Measurements from ENCODE around the gene CCR6.
A peak's percentile ranks its signal among the peaks of the same experiment; 100 is the strongest.
"Not testable (repeated sequence)": the region's sequence is repeated elsewhere in the genome, so short reads cannot be mapped to it uniquely, and the experiment has no call there.

The CCR6 gene

DNA sequence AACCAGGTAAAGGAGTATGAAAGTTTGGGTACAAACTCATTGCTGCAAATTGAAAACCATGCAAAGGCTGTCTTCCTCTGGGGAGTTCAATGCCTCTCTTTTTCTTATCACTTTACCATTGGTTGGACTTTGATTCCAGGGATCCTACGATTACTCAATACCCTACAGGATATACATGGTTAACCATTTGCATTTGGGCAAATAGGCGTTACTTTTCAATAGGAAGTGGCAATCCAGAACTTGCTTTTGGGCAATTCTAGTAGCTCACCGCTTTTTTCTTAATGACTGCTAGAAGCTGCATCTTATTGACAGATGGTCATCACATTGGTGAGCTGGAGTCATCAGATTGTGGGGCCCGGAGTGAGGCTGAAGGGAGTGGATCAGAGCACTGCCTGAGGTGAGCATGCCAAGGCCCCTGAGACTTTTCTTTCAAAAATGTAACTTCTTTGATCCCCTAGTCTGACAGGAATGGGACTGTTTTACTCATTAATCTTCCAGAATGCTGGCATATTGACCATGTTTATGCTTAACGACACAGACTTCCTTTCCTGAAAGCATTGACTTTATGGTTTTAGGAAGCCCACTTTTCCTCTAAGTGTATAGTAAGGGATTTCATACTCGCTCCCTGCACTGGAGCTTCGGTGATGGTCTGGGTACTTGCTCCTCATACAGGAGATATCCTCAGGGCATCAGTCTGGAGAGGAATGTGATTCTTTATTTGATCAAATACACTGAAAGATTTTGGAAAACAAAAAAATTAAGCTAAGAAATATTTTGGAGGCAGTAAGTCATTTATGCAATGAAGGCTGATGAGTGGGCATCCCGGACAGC is at the start of gene CCR6:
Gene CCR6 (plus strand): TSS at position 270 of the 831 bp plus-strand sequence. CDS start 13,039 bp downstream, outside the sequence.
- DNase-seq (ENCODE audit: low read depth in 2 of 2) = no peak

DNA sequence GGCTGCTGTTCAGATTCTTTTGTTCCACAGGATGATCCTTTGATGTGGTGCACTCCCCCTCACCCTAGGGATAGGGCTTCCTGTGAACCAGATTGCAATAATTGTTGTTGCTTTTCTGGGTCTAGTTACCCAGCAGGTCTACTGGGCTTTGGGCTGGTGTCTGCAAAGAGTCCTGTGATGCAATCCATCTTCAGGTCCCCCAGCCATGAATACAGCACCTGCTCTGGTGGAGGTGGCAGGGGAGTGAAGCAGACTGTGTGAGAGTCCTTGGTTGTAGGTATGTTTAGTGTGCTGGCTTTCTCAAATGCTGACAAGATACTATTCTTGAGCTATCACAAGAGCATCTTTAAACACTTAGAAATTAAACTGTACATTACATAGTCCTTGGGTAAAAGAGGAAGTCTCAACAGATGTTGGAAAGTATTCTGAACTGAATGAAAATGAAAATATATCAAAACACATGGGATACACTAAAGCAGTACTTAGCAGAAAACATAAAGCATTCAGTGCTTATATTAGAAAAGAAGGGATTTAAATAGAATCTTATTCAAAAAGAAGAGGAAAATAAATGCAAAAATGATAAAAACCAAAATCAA is 49.1 kb upstream of the CCR6 start:
- DNase-seq (ENCODE audit: low read depth in 2 of 2) = no peak

GRCh38 chr6:167077241-167077932 is 45.5 kb upstream of the CCR6 start:
- DNase-seq (ENCODE audit: low read depth in 2 of 2) = no peak

GRCh38 chr6:167078745-167079144 is 44.2 kb upstream of the CCR6 start:
- DNase-seq (ENCODE audit: low read depth in 2 of 2) = no peak

- peak; percentile 30 to 38 for DNase-seq (ENCODE audit: low read depth in 2 of 2)
Measured at GRCh38 chr6:167079853-167080297, 43.0 kb upstream of the CCR6 start.

- DNase-seq (ENCODE audit: low read depth in 2 of 2) = no peak
Measured at GRCh38 chr6:167087857-167088354, 35.0 kb upstream of the CCR6 start.

DNA sequence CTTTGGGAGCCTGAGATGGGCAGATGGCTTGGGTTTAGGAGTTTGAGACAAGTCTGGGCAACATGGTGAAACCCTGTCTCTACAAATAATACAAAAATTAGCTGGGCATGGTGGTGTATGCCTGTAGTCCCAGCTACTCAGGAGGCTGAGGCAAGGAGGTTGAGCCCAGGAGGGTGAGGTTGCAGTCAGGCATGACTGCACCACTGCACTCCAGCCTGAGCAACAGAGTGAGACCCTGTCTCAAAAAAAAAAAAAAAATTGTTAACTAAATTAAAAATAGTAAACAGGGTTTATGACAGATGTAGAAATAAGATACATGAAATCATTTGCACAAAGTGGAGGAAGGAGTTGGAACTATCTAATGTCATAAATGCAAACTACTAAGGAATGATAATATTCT is 34.2 kb upstream of the CCR6 start:
- DNase-seq (ENCODE audit: low read depth in 2 of 2) = not testable (repeated sequence)

DNA sequence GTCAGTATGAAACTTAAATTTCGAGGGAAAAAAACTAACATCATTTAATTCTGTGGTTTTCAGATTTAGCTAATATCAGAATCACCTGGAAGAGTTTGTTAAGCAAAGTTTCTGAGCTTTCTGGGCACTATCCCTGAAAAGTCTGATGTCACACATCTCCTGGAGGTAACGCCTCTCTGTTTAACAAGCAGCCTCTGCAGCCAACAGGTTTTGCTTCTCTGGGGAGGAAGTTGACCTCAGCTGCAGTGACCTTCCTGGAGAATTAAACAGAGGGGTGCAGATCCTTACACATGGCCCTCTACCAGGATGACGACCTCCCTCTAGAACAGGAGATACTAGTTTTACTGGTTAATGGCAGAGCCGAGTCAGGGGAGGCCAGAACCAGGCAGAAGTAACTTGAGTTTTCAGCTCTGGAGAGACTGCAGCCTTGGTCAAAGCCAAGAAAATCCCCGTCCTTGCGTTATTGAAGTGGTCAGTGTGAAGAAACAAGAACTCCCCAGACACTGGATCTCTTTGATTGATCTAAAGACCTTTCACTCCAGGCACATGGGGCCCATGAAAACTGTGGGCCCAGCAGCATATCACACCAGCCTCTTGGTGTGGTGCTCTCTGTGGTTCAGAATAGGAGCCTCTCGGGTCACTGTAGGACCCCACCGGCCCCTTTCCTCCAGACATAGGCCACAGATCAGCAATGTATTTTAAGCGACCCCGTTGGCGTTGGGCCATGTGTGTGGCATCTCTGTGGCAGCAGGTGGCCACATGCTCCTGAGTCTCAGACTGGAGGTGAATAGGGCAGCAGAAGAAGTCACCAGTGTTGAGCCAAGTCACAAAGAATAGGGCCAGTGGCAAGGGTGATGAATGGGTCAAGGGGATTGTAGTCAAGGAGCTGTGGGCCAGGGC is 33.4 kb upstream of the CCR6 start:
- DNase-seq (ENCODE audit: low read depth in 2 of 2) = no peak

GRCh38 chr6:167090171-167090570 is 32.7 kb upstream of the CCR6 start:
- no peak for DNase-seq (ENCODE audit: low read depth in 2 of 2)

DNA sequence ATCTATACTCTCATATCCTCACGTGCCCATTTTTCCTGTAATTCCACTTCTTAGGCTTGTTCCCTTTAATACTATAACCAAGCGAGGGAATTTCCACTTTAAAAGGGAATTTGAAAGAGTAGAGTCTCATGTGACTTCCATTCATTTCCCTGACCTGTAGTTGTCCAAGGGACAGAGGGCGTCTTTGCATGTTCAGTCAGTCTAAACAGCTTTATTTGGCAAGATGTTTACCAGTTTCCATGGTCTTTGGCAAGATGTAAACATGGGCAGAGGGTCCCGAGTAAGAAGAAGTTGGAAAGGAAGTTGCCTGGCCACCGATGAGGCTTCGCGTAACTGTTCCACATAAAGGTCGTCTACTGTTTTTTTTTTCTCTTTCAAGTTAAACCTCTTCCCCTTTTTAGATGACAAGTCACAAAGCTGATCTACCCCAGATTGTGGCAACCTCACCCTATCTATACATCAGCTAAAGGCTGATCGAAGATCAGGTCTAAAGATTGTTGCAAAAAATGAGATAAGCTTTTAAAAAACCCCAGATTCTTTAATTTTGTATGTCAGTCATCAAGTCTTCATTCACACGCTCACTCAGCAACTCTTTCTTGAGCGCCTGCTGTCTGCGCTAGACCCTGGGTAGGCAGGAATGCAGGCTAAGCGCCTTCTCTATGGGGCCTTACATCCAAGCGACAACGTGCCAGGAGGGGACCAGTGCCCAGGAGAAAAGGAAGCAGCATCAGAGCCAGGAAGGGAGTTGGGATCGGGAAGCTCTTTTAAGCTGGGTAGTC is 31.7 kb upstream of the CCR6 start:
- no peak for DNase-seq (ENCODE audit: low read depth in 2 of 2)

- no peak for DNase-seq (ENCODE audit: low read depth in 2 of 2)
Measured at GRCh38 chr6:167091805-167092107, 31.1 kb upstream of the CCR6 start.

DNA sequence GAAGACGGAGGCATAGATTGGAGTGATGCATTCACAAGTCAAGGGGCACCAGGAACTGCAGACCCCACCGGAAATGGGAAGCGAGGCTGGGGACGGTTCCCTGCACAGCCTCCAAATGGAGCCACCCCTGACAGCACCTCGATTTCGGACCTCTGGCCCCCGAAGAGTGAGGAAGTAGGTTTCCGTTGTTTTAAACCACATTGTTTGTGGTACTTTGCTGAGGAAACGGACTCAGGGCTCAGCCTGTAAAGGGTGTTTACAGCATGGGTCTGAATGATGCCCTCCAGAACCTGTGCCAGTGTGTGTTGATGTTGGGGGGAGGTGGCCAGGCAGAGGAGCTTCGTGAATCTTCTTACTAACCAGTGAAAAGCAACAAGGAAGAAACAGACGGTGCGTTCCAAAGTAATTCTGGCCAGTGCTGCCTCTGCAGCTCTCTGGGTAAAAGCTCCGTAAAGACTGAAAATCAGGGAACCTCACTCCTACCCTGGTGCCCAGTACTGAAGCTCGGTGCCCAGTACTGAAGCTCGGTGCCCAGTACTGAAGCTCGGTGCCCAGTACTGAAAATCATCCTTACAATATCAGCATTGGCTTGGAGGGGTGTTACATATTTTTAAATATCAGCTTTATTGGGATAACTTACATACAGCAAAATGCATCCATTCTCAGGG is 30.1 kb upstream of the CCR6 start:
- no peak for DNase-seq (ENCODE audit: low read depth in 2 of 2)

- no peak for DNase-seq (ENCODE audit: low read depth in 2 of 2)
Measured at GRCh38 chr6:167093406-167093921, 29.4 kb upstream of the CCR6 start.

DNA sequence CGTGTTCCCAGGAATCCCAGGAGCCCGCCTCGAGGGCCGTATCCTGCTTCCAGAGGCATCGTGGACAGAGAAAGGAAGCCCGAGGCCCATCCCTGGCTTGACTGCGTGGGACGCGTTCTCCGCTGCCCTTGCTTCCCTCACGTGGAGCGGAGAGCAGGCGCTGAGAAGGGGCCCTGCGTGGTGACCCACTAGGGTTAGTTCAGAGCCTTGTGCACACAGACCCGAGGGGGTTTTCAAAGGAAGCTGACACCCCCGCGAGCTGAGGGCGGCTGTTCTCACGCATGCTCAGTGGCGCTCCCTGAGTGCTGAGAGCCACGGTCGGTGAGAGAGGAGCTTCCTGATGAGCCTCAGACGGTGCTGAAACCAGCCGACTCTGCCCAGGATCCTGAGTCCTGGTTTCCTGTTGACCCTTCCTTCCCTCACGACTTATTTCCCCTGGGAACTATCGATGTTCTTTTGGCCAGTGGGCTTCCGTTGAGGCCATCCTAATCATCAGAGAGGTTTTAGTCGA is 28.9 kb upstream of the CCR6 start:
- peak; percentile 56 to 63 for DNase-seq (ENCODE audit: low read depth in 2 of 2)

- no peak for DNase-seq (ENCODE audit: low read depth in 2 of 2)
Measured at GRCh38 chr6:167094436-167094819, 28.5 kb upstream of the CCR6 start.

GRCh38 chr6:167094820-167095637 is 27.9 kb upstream of the CCR6 start:
- DNase-seq (ENCODE audit: low read depth in 2 of 2) = no peak

GRCh38 chr6:167095888-167096287 is 27.0 kb upstream of the CCR6 start:
- DNase-seq (ENCODE audit: low read depth in 2 of 2) = no peak

GRCh38 chr6:167096991-167097390 is 25.9 kb upstream of the CCR6 start:
- DNase-seq (ENCODE audit: low read depth in 2 of 2) = no peak

DNA sequence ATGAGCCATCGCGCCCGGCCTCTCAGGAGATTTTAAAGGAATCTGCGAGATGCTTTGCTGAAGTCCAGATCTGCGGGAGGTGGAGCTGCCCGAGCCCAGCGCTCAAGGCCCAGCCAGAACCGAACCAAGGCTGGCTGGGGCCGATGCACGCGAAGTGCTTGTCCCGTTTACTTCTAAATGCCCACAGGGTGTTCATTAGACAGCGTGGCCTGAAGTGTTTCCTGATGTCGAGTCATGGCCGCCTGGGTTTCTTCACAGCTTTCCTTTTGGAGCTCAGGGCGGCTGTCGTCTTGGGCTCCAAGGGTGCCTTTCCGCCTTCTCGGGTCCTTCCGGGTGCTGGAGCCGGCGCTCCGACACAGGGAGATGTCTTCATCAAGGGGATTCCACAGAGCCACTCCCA is 25.1 kb upstream of the CCR6 start:
- DNase-seq (ENCODE audit: low read depth in 2 of 2) = no peak

All from stimulated activated CD4-positive, alpha-beta T cell treated with anti-CD3 and anti-CD28 coated beads, Interleukin-1b, Interleukin-23, amount 100 ng/mL, for 4 hours (primary cell).